Gastroesophageal sphincter (tissue), 4 donors: ENCODE results near the gene PCDH9. TPM values are rescaled to one million over a fixed set of nuclear protein-coding genes. Genes with fewer than 3 reads are reported as not detected.

ENCODE experiments used
- small RNA-seq, 4 donors: library from RNA; depleted of rRNA; stranded (forward); fragments of <200 nt; gene quantifications; one replicate each; pipeline ENCODE3, GENCODE V24; 2016
- total RNA-seq, 4 donors: library from RNA; depleted of rRNA; stranded (reverse); fragments of >200 nt; gene quantifications; one replicate each; pipeline ENCODE4 v1.1.0, GENCODE V29; 2016

PCDH9 gene
- total RNA-seq, 4 donors from 2014 or later: 52.9 to 141 (median 56.5) TPM

Small RNA genes lying within 50 kb of the gene (small RNA-seq; reads per million reads assigned to genes)
- 0 to 0.09 (median 0) reads per million in 4 donors for gene RNU7-87P
